SK-N-SH (cell line): Measurements from ENCODE around the gene MAGEF1. TPM values are rescaled to one million over a fixed set of nuclear protein-coding genes. Genes with fewer than 3 reads are reported as not detected.

Source experiments
- CTCF ChIA-PET: fragments of 300-600, 350-600 bp; formaldehyde crosslinking; extraction: SDS; loops from one replicate; lab custom pipeline; 2021; lab: Yijun Ruan, JAX
- POLR2A ChIA-PET: fragments of 350-600 bp; sonication (Branson Sonifier 250); formaldehyde crosslinking; extraction: SDS; loops from one replicate; lab custom pipeline; 2020; ENCODE audit warnings: antibody characterized with exemption, inconsistent platforms; lab: Yijun Ruan, JAX
- DNase-seq: peaks from one replicate; pipeline ENCODE4 v3.0.0; 2012
- H2AFZ ChIP-seq: fragments of 200-600 bp; sonication (generic); 2 replicates; pipeline ENCODE4 v1.8.1; 2016; ENCODE audit warnings: antibody characterized with exemption, mild to moderate bottlenecking, low read depth
- H3F3A ChIP-seq: fragments of 200-600 bp; sonication (generic); replicated peaks from 2 replicates; pipeline ENCODE3; 2016; ENCODE audit warnings: antibody characterized with exemption, mild to moderate bottlenecking; ENCODE audit not compliant: insufficient read depth
- H3K27ac ChIP-seq, 2 experiments: fragments of 200-500 bp in 1 of 2; fragments of 200-600 bp in 1 of 2; sonication (Bioruptor generic) in 1 of 2; sonication (generic), shearing (Covaris generic) in 1 of 2; 2 replicates each; pipeline versions ENCODE4 v1.5.1 to v1.6.1; 2014 to 2016; ENCODE audit warnings: low read depth in 2 of 2, inconsistent platforms in 1 of 2, low read length in 1 of 2, mild to moderate bottlenecking in 1 of 2, mixed read lengths in 1 of 2
- H3K27me3 ChIP-seq: fragments of 200-600 bp; sonication (generic), shearing (Covaris generic); 2 replicates; pipeline ENCODE4 v1.6.1; 2016; ENCODE audit warnings: mixed run types; ENCODE audit not compliant: insufficient read depth
- H3K36me3 ChIP-seq, 2 experiments: fragments of 200-500 bp in 1 of 2; fragments of 200-600 bp in 1 of 2; sonication (Bioruptor generic) in 1 of 2; sonication (generic) in 1 of 2; replicated peaks in 1 of 2; 2 replicates each; pipeline versions ENCODE3 to v1.5.1; 2014 to 2016; ENCODE audit warnings: low read length in 1 of 2, mild to moderate bottlenecking in 1 of 2; ENCODE audit not compliant: insufficient read depth in 2 of 2, control insufficient read depth in 1 of 2
- H3K4me1 ChIP-seq, 2 experiments: fragments of 200-500 bp in 1 of 2; fragments of 200-600 bp in 1 of 2; sonication (Bioruptor generic) in 1 of 2; sonication (generic), shearing (Covaris generic) in 1 of 2; 2 replicates each; pipeline versions ENCODE4 v1.5.1 to v1.6.1; 2014 to 2016; ENCODE audit warnings: low read depth in 1 of 2, low read length in 1 of 2, mixed run types in 1 of 2; ENCODE audit not compliant: insufficient read depth in 2 of 2, control insufficient read depth in 1 of 2
- H3K4me2 ChIP-seq: fragments of 200-600 bp; sonication (generic), shearing (Covaris generic); 2 replicates; pipeline ENCODE4 v1.6.1; 2017; ENCODE audit warnings: mixed run types
- H3K4me3 ChIP-seq, 2 experiments: fragments of 200-500 bp in 1 of 2; fragments of 200-600 bp in 1 of 2; sonication (Bioruptor generic) in 1 of 2; sonication (generic), shearing (Covaris generic) in 1 of 2; 2 replicates each; pipeline versions ENCODE4 v1.5.1 to v1.8.1; 2014 to 2016; ENCODE audit warnings: low read depth in 2 of 2, inconsistent platforms in 1 of 2, low read length in 1 of 2, mild to moderate bottlenecking in 1 of 2, mixed read lengths in 1 of 2, moderate library complexity in 1 of 2
- H3K79me2 ChIP-seq: fragments of 200-600 bp; sonication (generic); 2 replicates; pipeline ENCODE4 v1.8.1; 2017; ENCODE audit warnings: mild to moderate bottlenecking; ENCODE audit not compliant: insufficient read depth
- H3K9ac ChIP-seq: fragments of 200-600 bp; sonication (generic); 2 replicates; pipeline ENCODE4 v1.6.1; 2017; ENCODE audit warnings: mixed run types
- H3K9me2 ChIP-seq: fragments of 200-600 bp; sonication (generic); 2 replicates; pipeline ENCODE4 v1.6.1; 2017; ENCODE audit warnings: mixed run types
- H3K9me3 ChIP-seq: fragments of 200-600 bp; sonication (generic); 2 replicates; pipeline ENCODE4 v1.6.1; 2017; ENCODE audit warnings: mixed run types, mild to moderate bottlenecking, moderate library complexity
- H4K20me1 ChIP-seq: fragments of 200-600 bp; sonication (generic); 2 replicates; pipeline ENCODE4 v1.6.1; 2017; ENCODE audit warnings: mild to moderate bottlenecking, mixed run types; ENCODE audit not compliant: insufficient read depth
- CTCF ChIP-seq: fragments of 200-600 bp; sonication (generic); IDR thresholded peaks from 2 replicates; pipeline ENCODE4 v1.6.1; 2017; ENCODE audit warnings: antibody characterized with exemption, mild to moderate bottlenecking, moderate library complexity
- FOXJ3 ChIP-seq: sonication (generic); formaldehyde crosslinking; IDR thresholded peaks from 2 replicates; pipeline ENCODE4 v1.5.1; 2020; ENCODE audit warnings: mild to moderate bottlenecking, missing genetic modification reagents
- FOXM1 ChIP-seq: IDR thresholded peaks from 2 replicates; pipeline ENCODE4 v1.4.0; 2012; ENCODE audit warnings: low read depth, mild to moderate bottlenecking
- GATA2 ChIP-seq: sonication (generic); formaldehyde crosslinking; IDR thresholded peaks from 2 replicates; pipeline ENCODE4 v1.5.0; 2020; ENCODE audit warnings: mild to moderate bottlenecking, missing genetic modification reagents
- RAD21 ChIP-seq: IDR thresholded peaks from 2 replicates; pipeline ENCODE4 v1.6.1; 2012; ENCODE audit warnings: mild to moderate bottlenecking, low read length
- SMC3 ChIP-seq: IDR thresholded peaks from 2 replicates; pipeline ENCODE4 v1.6.1; 2012; ENCODE audit warnings: low read depth, low read length, improper control_type of control experiment
- WGBS: methylation state at CpG from one replicate; pipeline ENCODE4 v1.1.6; 2017; ENCODE audit warnings: low lambda C conversion rate; 5-methylcytosine and 5-hydroxymethylcytosine counted together
- polyA plus RNA-seq, 3 experiments: library from polyadenylated mRNA; depleted of rRNA; stranded (reverse); fragments of >200 nt; gene quantifications; 2 replicates each; pipeline ENCODE4 v1.2.3, GENCODE V29; 2012

Gene MAGEF1
- polyA plus RNA-seq, 1 of the 3 experiments (the other 2 are of a cell fraction), result 45.2 TPM

DNA sequence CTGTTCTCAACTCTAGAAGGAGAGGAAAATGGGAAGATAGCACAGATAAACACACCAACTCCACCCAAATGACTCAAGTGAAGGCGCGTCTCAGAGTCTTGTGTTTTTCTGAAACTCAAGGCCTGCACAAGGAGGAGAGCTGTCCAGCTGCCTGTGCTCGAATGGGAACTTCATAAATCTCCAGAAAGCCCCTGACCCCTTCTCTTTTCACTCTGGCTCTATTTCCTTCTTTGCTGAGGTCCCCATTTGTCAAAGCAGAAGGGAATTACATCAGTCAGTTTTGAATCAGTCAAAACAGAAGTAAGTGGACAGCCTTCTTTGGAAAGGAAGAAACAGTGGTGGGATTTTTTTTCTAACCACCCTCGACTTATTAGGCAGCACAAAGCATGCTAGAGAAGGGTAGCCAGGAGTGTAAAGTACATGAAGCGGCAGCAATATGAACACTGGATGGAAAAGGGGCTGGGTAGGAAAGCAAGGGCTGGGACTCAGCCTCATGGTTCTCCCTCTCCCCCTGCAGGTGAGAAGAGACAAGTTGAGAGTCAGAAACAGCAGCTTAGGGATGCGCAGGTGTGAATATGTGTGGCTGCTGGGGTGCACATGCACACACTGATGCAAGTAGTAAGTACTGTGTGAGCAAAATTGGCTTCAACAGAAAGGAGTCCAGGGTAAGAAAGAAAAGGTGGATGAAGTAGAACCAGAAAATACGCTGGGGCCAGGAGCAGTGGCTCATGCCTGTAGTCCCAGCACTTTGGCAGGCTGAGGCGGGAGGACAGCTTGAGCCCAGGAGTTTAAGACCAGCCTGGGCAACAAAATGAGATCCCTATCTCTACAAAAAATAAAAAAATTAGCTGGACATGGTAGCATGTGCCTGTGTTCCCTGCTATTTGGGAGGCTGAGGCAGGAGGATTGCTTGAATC is 36.6 kb upstream of the MAGEF1 start:
- Histone ChIP-seq H3K36me3 (no peaks in the 10 kb centered on the region), H3K9me3 (no peaks in the 10 kb centered on the region), H3K9me2 (no peaks in the 10 kb centered on the region), H3K9ac (no peak overlapping the region), H3K27ac (no peak overlapping the region), H3K4me3 (no peak overlapping the region), H2AFZ (no peak overlapping the region), H4K20me1 (no peaks in the 10 kb centered on the region), H3K79me2 (no peaks in the 10 kb centered on the region), H3K4me2 (no peak overlapping the region), H3F3A (no peaks in the 10 kb centered on the region), H3K4me1 (no peaks in the 10 kb centered on the region; a peak in 1 of 4 replicates), H3K27me3 (no peaks in the 10 kb centered on the region; the same call in 1 of the 2 replicates)
- POLR2A ChIA-PET, result no interaction called here
- DNase-seq, result peak; percentile 47
- 71% methylated on average over 8 of the region's 8 CpGs for WGBS
- TF ChIP-seq RAD21 (peak; percentile 66), FOXJ3 (CRISPR knock-in tag) (no peak), SMC3 (peak; percentile 49), CTCF (peak; percentile 40)
- CTCF ChIA-PET, result interaction anchor here (0.6 to 2.3 kb wide), 11 partner anchors 11 to 316 kb away, joined by 3 to 7 read pairs (median 3); no protein-coding TSS in a partner anchor

GRCh38 chr3:184746131-184747120 is 34.6 kb upstream of the MAGEF1 start:
- Histone ChIP-seq H3K36me3 (no peaks in the 10 kb centered on the region), H3F3A (no peaks in the 10 kb centered on the region), H3K9me2 (no peaks in the 10 kb centered on the region), H3K27ac (no peak overlapping the region), H3K4me3 (no peak overlapping the region), H3K9ac (no peak overlapping the region), H3K27me3 (no peaks in the 10 kb centered on the region; the same call in 1 of the 2 replicates), H3K4me2 (no peak overlapping the region), H3K9me3 (no peaks in the 10 kb centered on the region), H2AFZ (no peak overlapping the region), H4K20me1 (no peaks in the 10 kb centered on the region), H3K4me1 (peaks cover 0 to 8% of the 10 kb centered on the region in 2 experiments; a peak in 1 of 4 replicates), H3K79me2 (no peaks in the 10 kb centered on the region)
- DNase-seq, result no peak
- 81% methylated on average over 13 of the region's 14 CpGs for WGBS
- CTCF ChIA-PET, result interaction anchor here (1.0 to 1.4 kb wide), 5 partner anchors 9 to 205 kb away, joined by 3 read pairs; no protein-coding TSS in a partner anchor
- TF ChIP-seq FOXJ3 (CRISPR knock-in tag) (no peak), FOXM1 (no peak), SMC3 (no peak), GATA2 (CRISPR knock-in tag) (no peak)
- POLR2A ChIA-PET, result no interaction called here
